Sigmoid colon (tissue), 7 donors: ENCODE data around the gene MYO5B. TPM values are rescaled to one million over a fixed set of nuclear protein-coding genes. Genes with fewer than 3 reads are reported as not detected.

Experiments
- DNase-seq: peaks from one replicate; pipeline ENCODE4 v3.0.0-alpha.2; 2019
- H3K27ac ChIP-seq, 4 donors: fragments of 200-600 bp; sonication (generic); one replicate each; pipeline ENCODE4 v1.5.1; 2016 to 2019; ENCODE audit warnings: mild to moderate bottlenecking in 1 of 4
- H3K27me3 ChIP-seq, 3 donors: fragments of 200-600 bp; sonication (generic); one replicate each; pipeline ENCODE4 v1.5.1; 2019; ENCODE audit warnings: mild to moderate bottlenecking in 1 of 3
- H3K36me3 ChIP-seq, 4 donors: fragments of 200-600 bp; sonication (generic); one replicate each; pipeline ENCODE4 v1.5.1; 2016 to 2019
- H3K4me1 ChIP-seq, 4 donors: fragments of 200-600 bp; sonication (generic); one replicate each; pipeline ENCODE4 v1.5.1; 2017 to 2019
- H3K4me3 ChIP-seq, 4 donors: fragments of 200-600 bp; sonication (generic); one replicate each; pipeline ENCODE4 v1.5.1; 2017 to 2019; ENCODE audit warnings: mild to moderate bottlenecking in 2 of 4, moderate library complexity in 1 of 4
- H3K9me3 ChIP-seq, 4 donors: fragments of 200-600 bp in 3 of 4; sonication (generic) in 3 of 4; one replicate each; pipeline versions ENCODE4 v1.5.1 to v1.6.1; 2013 to 2019
- CTCF ChIP-seq, 4 experiments: fragments of 450-650 bp in 3 of 4; fragments of 200-600 bp in 1 of 4; IDR thresholded peaks; one replicate each; pipeline ENCODE4 v1.5.1; 2016 to 2019; ENCODE audit warnings: antibody characterized with exemption in 4 of 4, mild to moderate bottlenecking in 3 of 4, moderate library complexity in 2 of 4
- EP300 ChIP-seq, 4 donors: sonication (generic); formaldehyde crosslinking; IDR thresholded peaks; one replicate each; pipeline ENCODE4 v1.6.1; 2017; ENCODE audit warnings: antibody characterized with exemption in 4 of 4
- POLR2A ChIP-seq, 2 donors: fragments of 450-650 bp; IDR thresholded peaks; one replicate each; pipeline ENCODE4 v1.6.1; 2016; ENCODE audit warnings: antibody characterized with exemption in 2 of 2, mild to moderate bottlenecking in 2 of 2, moderate library complexity in 2 of 2
- POLR2AphosphoS5 ChIP-seq, 4 donors: sonication (generic); formaldehyde crosslinking; IDR thresholded peaks; one replicate each; pipeline ENCODE4 v1.6.1; 2017; ENCODE audit warnings: antibody characterized with exemption in 4 of 4
- WGBS, 2 donors: extraction: QIAGEN DNeasy Blood & Tissue Kit; methylation state at CpG; one replicate each; pipeline ENCODE4 v1.1.7; 2013; 5-methylcytosine and 5-hydroxymethylcytosine counted together
- intact Hi-C: fragments of 100-400 bp; cut with DNase I; formaldehyde crosslinking; loops from one replicate; pipeline ENCODE4 v1.15.1; 2023
- polyA plus RNA-seq, 3 donors: library from polyadenylated mRNA; stranded (reverse); fragments of 200-250 nt; gene quantifications; one replicate each; pipeline ENCODE4 v1.2.3, GENCODE V29; 2013
- total RNA-seq, 4 donors: library from RNA; depleted of rRNA; stranded (reverse); fragments of >200 nt; gene quantifications; one replicate each; pipeline ENCODE4 v1.1.0, GENCODE V29; 2016
- donor health status: healthy with polysubstance abuse.
- donor health status: Bipolar disorder and iron deficiency.
- donor health status: healthy.

MYO5B gene
- total and polyA plus RNA-seq, 7 donors, result 0.14 to 80.7 (median 3.0) TPM

- Histone ChIP-seq H3K27ac (no peak overlapping the region), H3K36me3 (no peaks in the 10 kb centered on the region), H3K27me3 (peaks cover 0 to 3% (median 0%) of the 10 kb centered on the region in 3 donors), H3K9me3 (no peaks in the 10 kb centered on the region), H3K4me1 (no peaks in the 10 kb centered on the region), H3K4me3 (no peak overlapping the region)
- no peak for DNase-seq
- TF ChIP-seq CTCF (IDR thresholded peaks at IDR 0.05) (no peak), POLR2A (IDR thresholded peaks at IDR 0.05) (no peak), EP300 (IDR thresholded peaks at IDR 0.05) (no peak), POLR2AphosphoS5 (IDR thresholded peaks at IDR 0.05) (no peak)
- WGBS, 2 donors, result 48 to 84% methylated on average over 4 of the region's 4 CpGs
- intact Hi-C loops, result no loop called here
These were observed 67.3 kb downstream of the MYO5B start for GRCh38 chr18:50127516-50128210.

- intact Hi-C loops, result no loop called here
- no peak overlapping the region for H3K4me3 ChIP-seq
- no peak overlapping the region for H3K27ac ChIP-seq
- no peaks in the 10 kb centered on the region for H3K36me3 ChIP-seq
- 73 to 75% methylated on average over 3 of the region's 3 CpGs for WGBS, 2 donors
- H3K4me1 ChIP-seq, result no peaks in the 10 kb centered on the region
- H3K9me3 ChIP-seq, result no peaks in the 10 kb centered on the region
- peaks cover 0 to 3% (median 0%) of the 10 kb centered on the region in 3 donors for H3K27me3 ChIP-seq
- no peak for TF ChIP-seq EP300 (IDR thresholded peaks at IDR 0.05)
- TF ChIP-seq POLR2A (IDR thresholded peaks at IDR 0.05), result no peak
- TF ChIP-seq POLR2AphosphoS5 (IDR thresholded peaks at IDR 0.05), result no peak
- no peak for TF ChIP-seq CTCF (IDR thresholded peaks at IDR 0.05)
- no peak for DNase-seq
These were observed 68.5 kb downstream of the MYO5B start for GRCh38 chr18:50126471-50126870.

GRCh38 chr18:50125456-50125855, 69.5 kb downstream of the MYO5B start:
- TF ChIP-seq POLR2A (IDR thresholded peaks at IDR 0.05), result no peak
- TF ChIP-seq EP300 (IDR thresholded peaks at IDR 0.05), result no peak
- no peak for TF ChIP-seq POLR2AphosphoS5 (IDR thresholded peaks at IDR 0.05)
- TF ChIP-seq CTCF (IDR thresholded peaks at IDR 0.05), result no peak
- intact Hi-C loops, result no loop called here
- Histone ChIP-seq H3K4me1 (no peaks in the 10 kb centered on the region), H3K4me3 (no peak overlapping the region), H3K27ac (no peak overlapping the region), H3K27me3 (peaks cover 0 to 3% (median 0%) of the 10 kb centered on the region in 3 donors), H3K36me3 (no peaks in the 10 kb centered on the region), H3K9me3 (no peaks in the 10 kb centered on the region)
- WGBS, 2 donors, result 88 to 91% methylated on average over 1 of the region's 1 CpG
- DNase-seq, result no peak

GRCh38 chr18:50119296-50119695, 75.7 kb downstream of the MYO5B start:
- H3K4me1 ChIP-seq, result no peaks in the 10 kb centered on the region
- no peak for TF ChIP-seq POLR2A (IDR thresholded peaks at IDR 0.05)
- no peak for TF ChIP-seq POLR2AphosphoS5 (IDR thresholded peaks at IDR 0.05)
- no peak for TF ChIP-seq CTCF (IDR thresholded peaks at IDR 0.05)
- TF ChIP-seq EP300 (IDR thresholded peaks at IDR 0.05), result no peak
- no peaks in the 10 kb centered on the region for H3K9me3 ChIP-seq

GRCh38 chr18:50117863-50118262, 77.1 kb downstream of the MYO5B start:
- no peak for DNase-seq
- no peak for TF ChIP-seq POLR2AphosphoS5 (IDR thresholded peaks at IDR 0.05)
- no peaks in the 10 kb centered on the region for H3K4me1 ChIP-seq
- no peaks in the 10 kb centered on the region for H3K27me3 ChIP-seq
- no peaks in the 10 kb centered on the region for H3K36me3 ChIP-seq
- no peaks in the 10 kb centered on the region for H3K9me3 ChIP-seq
- no peak overlapping the region for H3K4me3 ChIP-seq
- no peak overlapping the region for H3K27ac ChIP-seq
- WGBS, 2 donors, result 64 to 68% methylated on average over 3 of the region's 3 CpGs
- intact Hi-C loops, result no loop called here

More at GRCh38 chr18:50119296-50119695, 75.7 kb downstream of the MYO5B start:
- Histone ChIP-seq H3K36me3 (no peaks in the 10 kb centered on the region), H3K27ac (no peak overlapping the region), H3K27me3 (no peaks in the 10 kb centered on the region), H3K4me3 (no peak overlapping the region)
- intact Hi-C loops, result no loop called here
- WGBS, 2 donors, result 77% methylated on average over 5 of the region's 5 CpGs
- no peak for DNase-seq
